HG03045 (cell line): ENCODE measurements around the gene HRH2.
"Not testable (repeated sequence)": the region's sequence is repeated elsewhere in the genome, so short reads cannot be mapped to it uniquely, and the experiment has no call there.

Experiments used
- ATAC-seq: cut with Tn5 transposase; IDR thresholded peaks from one replicate; pipeline ENCODE4 v1.9.1; 2021; ENCODE audit warnings: mild to moderate bottlenecking, moderate library complexity; ENCODE audit not compliant: unreplicated experiment

HRH2 gene

DNA sequence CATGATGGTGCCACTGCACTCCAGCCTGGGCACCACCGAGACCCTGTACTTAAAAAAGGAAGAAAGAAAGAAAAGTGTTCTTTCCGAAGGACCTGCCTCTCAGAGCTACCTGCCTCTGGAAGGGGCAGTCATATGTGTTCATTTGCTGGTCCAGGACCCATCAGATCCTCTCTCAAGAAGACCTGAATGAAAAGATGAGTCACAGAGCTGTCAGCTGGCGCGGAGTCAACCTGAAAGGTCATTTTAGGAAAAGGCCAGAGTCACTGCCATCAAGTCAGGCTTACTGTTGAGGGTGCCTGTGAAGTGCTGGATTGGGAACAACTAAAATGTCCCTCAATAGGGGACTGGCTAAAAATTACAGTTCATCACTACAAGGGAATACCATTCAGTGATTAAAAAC, 14.9 kb upstream of the HRH2 start:
- ATAC-seq, result no peak

DNA sequence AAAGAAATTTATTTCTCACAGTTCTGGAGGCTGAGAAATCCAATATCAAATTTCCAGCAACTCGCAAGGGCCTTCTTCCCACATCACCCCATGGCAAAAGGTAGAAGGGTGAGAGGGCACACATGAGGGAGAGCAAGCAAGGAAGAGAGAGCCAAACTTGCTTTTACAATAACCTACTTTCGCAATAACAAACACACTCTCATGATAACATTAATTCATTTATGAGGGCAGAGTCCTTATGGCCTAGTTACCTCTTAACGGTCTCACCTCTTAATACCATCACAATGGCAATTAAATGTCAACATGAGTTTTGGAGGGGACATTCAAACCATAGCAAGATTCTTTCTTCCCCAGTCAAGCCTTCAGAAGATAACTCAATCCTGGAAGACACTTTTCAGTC, 11.6 kb upstream of the HRH2 start:
- ATAC-seq, result no peak

DNA sequence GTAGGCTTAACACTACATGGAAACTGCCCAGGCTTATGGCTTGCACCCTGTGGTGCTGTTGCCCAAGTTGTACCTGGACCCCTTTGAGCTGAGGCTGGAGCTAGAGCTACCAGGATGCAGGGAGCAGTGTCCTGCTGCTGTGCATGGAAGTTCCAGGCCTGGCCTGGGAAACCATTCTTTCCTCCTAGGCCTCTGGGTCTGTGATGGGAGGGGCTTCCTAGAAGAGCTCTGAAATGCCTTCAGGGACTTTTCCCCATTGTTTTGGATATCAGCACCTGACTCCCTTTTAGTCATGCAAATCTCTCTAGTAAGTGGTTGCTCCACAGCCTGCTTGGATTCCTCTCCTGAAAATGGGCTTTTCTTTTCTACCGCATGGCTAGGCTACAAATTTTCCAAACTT, 7.9 kb upstream of the HRH2 start:
- no peak for ATAC-seq

DNA sequence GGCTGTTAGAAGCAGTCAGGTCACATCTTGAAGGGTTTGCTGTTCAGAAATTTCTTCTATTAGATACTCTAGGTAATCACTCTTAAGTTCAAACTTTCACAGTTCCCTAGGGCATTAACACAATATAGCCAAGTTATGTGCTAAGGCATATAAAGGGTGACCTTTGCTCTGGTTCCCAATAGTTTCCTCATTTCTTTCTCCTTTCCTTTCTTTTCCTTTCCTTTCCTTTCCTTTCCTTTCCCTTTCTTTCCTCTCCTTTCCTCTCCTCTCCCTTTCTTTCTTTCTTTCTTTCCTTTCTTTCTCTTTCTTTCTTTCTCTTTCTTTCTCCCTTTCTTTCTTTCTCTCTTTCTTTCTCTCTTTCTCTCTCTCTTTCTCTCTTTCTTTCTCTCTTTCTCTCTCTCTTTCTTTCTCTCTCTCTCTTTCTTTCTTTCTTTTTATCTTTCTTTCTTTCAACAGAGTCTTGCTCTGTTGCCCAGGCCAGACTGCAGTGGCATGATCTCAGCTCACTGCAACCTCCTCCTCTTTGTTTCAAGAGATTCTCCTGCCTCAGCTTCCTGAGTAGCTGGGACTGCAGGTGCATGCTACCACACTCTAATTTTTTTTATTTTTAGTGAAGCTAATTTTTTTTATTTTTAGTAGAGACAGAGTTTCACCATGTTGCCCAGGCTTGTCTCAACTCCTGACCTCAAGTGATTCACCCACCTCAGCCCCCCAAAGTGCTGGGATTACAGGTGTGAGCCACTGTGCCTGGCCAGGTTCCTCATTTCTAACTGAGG, 7.3 kb upstream of the HRH2 start:
- ATAC-seq, result not testable (repeated sequence)

DNA sequence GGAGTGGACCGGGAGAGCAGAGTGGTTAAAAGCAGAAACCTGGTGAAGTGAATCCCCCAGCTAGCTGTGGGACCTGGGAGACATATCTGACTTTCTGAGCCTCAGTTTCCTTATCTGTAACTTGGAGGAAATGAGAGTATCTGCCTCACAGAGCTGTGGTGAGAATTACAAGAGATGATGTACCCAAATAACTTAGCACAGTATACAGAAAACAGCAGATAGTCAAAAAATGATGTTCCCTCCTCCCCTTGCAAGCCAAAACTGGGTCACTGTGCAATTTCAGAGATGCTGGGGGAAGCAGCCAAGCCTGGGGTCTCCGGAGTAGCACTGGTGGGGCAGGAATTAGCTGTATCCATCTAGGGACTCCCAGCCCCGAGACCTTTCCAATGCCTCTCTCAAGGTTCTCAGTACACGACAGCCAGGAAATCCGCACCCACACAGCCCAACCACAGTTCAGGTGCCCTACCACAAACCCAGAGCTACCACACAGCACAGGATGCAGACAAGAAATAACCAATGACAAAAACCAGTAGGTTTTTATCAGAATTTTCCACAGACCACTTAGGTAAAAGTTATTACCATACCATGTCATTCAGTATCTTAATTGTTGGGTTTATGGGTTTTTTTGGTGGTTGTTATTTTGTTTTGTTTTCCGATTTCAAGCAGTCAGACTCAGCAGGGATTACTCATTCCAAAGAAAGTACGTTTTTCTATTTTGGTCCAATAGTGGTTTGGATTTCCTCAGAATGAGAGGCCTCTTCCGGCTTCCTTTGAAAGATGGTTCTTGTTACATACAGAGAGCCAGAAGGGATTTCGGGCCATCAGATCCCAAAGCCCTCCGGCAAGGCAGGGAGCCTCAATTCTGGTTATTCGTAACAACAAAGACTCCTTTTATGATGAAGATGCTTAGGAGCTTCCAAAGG, 4.9 kb upstream of the HRH2 start:
- no peak for ATAC-seq

DNA sequence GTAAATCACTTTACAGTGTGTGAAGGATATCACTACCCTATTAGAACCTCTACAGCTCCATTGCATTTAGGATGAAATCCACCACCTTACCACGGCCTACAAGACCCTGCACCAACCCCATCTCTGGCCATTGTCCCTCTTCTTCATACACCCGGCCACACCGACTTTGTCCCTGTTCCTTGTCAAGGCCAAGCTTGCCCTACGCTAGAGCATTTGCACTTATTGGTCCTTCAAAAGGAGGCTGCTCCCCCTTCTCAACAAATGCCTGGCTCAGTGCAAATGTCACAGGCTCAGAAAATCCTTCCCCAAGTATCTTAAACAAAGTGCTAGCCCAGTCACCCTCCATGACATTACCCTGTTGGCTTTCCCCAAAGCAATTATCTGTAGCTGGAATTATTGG, 4.1 kb upstream of the HRH2 start:
- ATAC-seq, result no peak

DNA sequence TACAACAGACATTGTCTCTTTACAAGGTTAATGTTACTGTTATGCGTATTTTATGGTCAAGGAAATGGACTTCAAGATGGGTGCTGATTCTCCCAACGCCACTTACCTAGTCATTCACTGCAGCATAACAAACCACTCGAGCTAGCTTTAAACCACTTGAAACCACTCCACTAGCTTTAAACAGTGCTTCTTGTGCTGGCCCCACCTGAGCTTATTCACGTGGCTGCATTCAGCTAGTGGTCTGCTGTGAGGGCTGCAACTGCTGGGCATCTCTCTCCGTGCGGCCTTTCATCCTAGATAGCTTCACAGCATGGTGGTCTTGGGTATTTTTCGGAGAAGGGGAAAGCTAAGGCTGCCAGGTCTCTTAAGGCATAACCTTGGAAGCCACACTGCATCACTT, 3.5 kb upstream of the HRH2 start:
- no peak for ATAC-seq

DNA sequence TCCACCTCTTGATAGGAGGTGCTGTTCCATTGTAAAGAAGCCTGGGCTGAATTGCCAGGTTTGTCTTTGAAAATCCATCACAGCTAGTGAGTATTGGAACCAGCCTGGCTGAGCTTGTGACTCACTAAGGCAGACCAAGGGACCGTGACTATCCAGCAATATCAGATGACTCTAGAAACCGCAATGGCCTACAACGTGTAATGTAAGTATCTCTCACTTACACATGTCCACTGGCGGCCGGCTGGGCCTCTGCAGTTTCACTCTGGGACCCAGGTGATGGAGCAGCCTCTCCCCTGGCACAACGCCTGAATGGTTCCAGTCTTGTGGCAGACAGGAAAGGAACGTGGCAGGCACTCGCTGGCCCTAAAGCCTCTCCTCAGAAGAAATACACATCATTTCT, 3.1 kb upstream of the HRH2 start:
- ATAC-seq, result no peak

DNA sequence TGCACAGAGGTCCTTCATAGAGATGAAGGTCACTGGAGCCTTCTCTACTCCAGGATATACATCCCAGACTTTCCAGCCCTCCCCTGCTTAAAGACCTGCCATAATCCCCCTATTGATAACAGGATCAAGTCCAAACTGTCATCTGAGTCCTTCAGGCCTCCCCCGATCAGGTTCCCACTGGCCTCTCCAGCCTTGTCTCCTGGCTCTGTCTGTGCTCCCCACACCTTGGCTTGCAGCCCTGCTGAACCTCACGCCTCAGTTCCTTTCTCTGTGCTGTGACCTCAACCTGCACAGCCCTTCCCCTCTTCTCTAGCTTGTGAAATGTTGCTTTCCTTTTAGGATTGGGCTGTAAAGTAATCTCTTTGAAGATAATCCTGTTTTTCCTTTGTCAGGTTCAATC, 2.5 kb upstream of the HRH2 start:
- no peak for ATAC-seq

DNA sequence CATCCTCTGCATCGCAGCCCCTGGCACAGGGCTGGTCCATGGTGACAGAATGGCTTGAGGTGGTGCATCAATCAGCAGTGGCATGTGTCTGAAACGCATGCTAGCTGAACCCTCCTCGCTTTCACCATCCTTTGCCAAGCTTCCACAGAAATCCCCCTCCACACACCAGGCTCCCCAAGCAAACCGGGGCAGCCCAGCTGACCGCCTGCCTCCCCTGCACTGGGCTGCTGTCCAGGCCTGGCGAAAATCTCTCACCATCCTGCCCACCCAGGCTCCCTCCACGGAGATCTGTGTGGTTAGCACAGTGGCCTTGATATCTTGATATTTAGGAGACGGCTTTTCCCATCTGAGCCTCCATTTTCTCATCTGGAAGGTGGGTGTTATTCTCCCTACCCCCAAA, 905 bp upstream of the HRH2 start:
- no peak for ATAC-seq

DNA sequence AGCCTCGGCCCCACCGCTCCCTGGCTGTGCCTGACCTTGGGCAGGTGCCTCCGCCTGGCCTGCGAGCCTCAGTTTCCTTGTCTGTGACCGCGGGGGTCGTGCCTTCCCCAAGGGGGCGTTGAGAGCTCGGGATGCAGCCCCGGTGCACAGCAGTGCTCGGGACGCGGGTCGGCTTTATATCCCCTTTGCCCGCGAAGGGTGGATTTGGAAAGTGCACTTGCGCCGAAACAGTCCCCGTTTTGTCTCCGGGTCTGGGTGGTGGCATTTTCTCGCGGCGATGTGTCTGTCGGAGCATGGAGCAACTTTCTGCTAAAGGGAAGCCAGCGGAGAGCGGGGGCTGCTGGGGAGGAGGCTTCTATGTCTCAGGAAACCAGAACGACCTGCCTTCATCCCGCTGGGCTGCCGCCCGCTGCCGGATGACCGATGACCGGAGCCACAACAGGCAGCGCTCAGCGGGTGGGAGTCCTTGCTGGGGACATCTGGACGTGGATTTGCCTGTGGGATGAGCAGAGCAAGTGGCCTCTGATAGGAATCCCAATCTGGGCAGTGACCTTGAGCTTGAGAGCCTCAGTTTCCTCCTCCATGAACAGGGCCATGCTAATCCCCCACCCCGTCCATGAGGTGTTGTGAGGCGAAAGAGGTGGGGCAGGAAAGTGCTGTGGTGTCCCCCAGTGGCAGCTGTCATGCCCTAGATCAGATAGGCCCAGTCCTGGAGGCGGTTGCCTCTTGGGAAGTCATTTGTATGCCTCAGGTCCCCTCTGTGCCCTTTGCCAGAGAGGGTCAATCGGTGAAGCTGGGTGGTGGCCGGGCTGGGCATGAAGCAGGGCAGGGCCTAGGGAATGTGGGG, 651 bp downstream of the HRH2 start:
- no peak for ATAC-seq

DNA sequence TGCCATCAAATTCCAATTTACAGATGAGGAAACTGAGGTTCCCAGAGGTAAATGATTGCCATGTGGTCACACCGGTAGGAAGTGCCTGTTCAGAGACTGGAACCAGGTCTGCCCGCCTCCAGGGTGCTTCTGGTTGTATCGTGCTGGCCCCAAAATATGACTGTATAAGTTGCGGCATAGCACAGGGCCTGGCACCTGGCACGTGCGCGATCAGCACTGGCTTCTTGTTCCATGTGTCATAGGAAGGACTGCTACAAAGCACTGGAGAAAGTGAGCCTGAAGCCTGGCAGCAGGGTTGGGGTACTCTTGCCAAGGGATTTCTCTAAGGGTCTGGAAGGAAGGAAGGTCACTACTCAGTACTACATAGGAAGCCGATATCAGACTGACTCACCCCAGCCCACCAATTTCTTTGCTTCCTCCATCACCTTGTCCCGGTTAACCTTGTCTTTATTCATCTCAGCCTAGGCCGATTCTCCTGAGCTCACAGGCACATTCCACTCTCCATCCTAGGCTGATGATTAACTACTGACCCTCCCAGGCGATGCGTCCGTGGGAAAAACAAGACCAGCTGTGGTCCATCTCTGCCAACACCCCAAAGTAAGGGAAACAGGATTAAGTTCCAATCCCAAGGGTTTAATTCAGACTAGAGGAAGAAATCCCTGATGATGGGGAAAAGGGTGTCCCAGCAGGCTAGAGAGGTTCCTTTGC, 1.8 kb downstream of the HRH2 start:
- ATAC-seq, result no peak

DNA sequence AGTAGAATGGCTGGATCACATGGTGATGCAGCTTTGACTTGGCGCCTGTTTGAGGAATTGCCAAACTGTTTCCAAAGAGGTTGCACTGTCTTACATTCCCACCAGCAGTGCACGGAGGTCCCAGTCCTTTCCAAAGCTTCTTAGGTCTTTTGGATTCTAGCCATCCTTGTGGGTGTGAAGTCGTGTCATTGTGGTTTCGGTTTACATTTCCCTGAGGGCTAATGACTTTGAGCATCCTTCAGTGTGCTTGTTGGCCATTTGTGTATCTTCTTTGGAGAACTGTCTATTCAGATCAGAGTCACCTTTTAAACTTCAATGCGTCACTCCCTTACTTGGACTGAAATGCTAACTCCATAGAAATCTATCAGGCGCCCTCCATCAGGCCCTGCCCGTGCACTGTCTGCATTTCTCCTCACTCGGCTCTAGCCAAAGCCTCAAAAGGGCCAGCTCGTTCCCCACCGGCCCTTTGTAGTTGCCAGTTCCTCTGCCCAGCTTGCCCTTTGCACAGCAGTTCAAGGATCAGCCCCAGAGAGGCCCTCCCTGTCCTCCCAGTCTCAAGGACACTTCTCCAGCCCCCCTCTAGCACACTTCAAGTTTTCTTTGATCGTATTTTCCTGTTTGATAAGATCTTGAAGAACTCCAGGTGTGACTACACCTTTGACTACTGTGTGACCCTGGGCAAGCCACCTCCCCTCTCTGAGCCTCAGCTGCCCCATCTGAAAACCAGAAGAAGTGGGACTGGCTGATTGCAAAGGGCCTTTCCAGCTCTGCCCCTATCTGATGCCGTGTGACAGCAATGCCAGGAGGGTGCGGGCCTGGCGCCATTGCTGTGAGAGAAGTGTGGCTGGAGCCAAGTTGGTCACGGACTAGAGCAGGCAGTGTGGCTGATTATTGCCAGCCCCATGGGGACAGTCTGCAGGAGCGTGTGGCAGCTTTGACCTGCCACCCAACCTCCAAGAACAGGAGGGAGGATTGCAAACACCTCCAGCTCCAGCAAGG, 5.6 kb downstream of the HRH2 start:
- no peak for ATAC-seq

DNA sequence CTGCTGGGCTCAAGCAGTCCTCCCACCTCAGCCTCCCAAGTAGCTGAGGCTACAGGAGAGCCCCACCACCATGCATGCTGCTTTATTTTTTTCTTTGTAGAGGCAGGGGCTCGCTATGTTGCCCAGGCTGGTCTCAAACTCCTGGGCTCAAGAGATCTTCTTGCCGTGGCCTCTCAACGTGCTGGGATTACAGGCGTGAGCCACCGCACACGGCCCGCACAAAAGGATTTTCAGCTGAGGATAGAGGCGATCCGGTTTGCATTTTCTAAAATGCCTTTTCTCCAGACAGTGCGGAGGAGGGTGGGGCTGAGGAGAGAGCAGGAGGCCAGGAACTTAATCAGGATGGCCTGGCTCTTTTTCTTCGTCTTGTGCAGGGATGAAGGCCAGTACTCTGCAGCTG, 6.9 kb downstream of the HRH2 start:
- no peak for ATAC-seq

DNA sequence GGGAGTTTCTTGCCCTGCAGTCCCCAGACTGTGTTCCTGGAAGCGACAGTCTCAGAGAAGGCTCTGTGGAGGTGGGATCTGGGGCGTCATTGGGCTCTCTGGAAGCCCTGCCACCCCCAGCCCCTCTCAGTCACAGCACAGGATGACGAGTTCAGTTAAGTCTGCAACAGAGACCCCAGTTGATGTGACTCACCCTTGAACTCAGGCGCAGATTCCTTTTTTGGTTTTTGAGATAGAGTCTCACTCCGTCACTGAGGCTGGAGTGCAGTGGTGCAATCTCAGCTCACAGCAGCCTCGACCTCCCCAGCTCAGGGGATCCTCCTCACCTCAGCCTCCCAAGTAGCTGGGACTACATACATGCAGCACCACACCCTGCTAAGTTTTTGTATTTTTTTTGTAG, 8.3 kb downstream of the HRH2 start:
- ATAC-seq, result no peak

DNA sequence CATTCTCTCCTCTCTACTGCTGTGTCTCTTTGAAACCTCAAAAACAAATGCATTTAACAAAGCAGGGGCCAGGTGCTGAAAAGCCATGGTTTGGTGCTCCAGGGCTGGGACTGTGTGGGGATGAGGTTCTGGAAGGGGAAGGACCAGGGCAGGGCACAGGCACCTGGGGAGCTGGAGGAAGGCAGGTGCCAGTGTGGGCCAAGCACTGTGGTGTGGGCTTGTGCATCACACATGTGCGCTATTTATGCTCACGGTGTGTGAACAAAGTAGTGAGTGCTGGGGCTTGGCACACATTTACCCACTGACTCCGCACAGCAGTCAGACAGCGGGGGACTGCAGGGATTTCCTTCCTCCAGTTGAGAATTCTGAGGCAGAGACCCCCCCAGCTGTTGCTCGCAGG, 10.1 kb downstream of the HRH2 start:
- ATAC-seq, result no peak

DNA sequence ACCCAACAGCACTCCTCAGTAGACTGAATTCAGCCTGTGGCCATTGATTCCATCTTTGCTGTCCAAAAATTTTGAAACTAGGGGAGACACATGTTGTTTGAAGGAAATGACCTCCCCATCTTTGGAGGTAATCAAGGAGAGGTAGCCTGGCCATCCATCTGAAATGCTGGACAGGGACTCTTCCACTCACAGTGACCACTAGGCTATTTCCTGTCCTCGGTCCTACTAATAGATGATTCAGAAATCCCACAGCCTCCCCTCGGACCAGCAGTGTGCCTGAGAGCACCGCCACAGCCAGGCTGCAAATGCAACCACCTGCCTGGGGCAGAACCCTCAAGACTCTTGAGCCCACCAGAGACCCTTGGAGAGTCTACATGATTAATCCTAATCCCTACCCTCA, 12.5 kb downstream of the HRH2 start:
- ATAC-seq, result no peak

DNA sequence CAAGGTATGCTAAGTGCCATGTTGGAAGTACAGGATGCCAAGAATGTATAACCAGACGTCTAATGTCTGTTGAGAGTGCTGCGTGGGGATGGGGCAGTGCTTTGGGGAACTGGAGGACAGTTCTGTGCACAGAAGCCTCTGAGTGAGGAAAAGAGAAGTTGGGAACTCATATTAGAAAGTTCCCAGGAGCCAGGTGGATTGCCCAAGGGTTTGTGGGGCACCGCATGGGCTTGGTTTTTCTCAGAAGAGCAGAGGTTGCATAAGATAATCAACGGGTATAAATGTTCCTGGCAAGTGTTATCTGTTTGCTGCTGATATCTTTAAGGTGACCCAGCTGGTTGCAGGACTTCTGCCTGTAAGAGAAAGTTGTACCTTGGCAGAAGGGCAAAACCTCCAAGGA, 13.1 kb downstream of the HRH2 start:
- ATAC-seq, result no peak

DNA sequence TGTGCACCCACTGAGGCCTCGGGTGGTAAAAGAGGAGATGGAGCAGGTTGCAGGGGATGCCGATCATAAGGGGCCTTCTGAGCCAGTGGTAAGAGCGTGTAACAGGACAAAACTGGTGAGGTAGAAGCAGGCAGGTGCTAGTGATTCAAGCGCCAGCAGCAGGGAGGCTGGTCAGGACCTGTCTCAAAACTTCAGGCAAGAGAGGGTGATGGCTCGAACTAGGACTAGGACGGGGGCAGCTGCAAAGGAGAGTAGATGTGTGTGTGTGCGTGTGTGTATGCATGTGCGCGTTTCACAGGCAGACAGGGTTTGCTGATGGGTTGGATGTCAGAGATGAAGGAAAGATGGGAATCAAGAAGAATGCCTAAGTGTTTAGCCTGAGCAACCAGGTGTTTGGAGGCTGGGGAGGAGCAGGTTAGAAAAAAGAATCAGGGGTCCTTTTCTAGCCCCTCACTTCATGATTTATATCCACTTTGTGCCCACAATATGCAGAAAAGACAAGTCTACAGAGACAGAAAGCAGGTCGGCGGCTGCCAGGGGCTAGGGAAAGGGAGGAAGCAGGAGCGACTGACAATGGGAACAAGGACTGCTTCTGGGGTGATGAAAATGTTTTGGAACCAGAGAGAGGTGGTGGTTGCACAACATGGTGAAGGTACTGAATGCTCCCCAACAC, 15.2 kb downstream of the HRH2 start:
- no peak for ATAC-seq
